GM19238 (cell line): ENCODE data around the gene CACNA2D4.

Experiments
- DNase-seq: peaks from one replicate; pipeline ENCODE4 v3.0.0; 2011; ENCODE audit warnings: low spot score; ENCODE audit not compliant: insufficient read length

CACNA2D4 gene

DNA sequence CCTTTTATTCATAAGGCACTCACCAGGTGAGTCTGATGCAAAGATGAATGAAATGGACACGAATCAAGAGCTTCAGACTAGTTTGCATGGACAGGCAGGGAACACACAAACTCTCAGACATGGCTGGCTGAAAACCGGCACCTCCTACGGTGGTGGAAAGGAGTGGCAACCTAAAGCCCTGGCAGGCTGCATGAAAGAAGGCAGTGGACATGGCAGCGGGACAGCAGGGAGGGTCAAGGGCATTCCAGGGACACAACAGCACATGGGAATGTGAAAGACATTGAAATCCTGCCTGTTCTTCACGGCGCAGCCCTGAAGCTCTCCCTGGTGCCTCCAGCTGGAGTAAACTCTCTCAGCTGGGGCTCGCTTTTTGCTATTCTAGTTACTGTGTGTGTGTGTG is 114.7 kb downstream of the CACNA2D4 start:
- DNase-seq: no peak

DNA sequence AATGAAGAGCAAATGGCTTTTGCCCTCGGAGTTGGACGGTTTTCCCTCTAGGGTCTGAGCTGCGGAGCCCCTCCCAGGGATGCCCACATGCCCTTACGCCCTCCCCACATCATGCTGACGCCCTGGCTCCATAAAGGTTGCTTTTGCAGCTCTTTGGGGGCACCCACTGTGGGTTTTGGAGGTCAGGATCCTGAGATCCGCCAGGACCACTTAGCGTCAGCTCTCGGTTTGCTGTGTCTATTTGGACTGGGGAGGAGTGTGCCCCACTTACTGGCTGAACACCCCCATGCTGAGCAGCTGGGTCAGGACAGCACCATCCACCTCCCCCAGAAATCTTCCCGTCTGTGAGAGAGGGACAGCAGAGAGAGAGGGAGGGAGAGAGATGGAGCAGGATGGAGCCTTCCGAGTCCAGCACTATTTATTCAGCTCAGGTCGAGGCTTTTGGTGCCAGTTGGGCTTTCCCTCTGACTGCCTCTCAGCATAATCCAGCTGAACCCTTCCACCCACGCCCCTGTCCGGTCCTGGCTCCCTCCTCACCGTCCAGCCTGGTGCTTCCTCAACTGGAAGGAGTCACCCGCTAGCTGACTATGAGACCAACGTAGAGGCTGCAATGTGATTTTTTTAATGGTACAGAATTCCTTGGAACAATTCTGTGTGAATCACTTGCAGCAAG is 117.0 kb downstream of the CACNA2D4 start:
- no peak for DNase-seq

DNA sequence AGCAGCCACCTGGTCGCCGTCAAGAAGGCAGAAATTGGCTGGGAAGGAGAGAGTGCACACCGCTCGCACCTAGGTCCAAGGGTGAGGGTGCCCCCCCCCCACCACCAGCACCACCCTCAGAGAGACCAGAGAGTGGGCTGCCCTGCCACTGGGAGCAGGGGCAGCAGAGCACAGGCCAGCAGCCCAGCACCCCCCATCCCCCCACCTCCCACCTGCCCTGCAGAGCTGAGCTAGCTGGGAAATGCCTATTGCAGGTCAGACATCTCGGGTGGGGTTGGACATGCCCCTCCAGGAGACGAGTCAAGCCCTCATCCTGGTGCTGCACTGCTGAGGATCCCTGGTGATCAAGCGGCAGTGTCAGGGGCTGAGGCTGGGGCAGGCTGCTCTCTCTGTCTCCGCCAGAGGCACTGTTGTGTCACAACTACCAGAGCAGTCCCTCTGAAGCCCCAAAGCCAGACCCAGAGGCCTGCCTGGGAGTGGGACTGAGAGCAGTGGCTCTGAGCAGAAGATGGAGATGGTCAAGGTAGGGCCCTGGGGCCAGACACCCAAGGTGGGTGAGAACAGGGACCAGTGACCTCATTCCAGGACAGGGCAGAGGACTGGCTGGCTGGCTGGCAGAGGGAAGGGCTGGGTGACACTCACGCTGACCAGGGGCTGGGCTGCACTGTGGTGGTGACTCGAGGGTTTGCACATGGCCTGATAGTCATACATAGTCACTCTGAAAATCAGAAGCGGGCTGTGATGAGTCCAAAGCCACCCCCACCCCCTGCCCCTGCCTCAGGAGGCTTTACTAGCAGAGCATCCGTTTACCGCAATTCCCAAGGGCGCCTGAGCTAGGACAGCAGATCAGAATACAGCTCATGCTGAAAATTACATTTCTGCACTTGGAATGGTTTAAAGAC is 117.8 kb downstream of the CACNA2D4 start:
- no peak for DNase-seq

GRCh38 chr12:1799882-1800400 is 118.5 kb downstream of the CACNA2D4 start:
- no peak for DNase-seq

GRCh38 chr12:1799051-1799881 is 119.2 kb downstream of the CACNA2D4 start:
- DNase-seq: no peak

- DNase-seq: no peak
Measured at GRCh38 chr12:1798641-1799020, 119.8 kb downstream of the CACNA2D4 start.

GRCh38 chr12:1797991-1798640 is 120.3 kb downstream of the CACNA2D4 start:
- no peak for DNase-seq

DNA sequence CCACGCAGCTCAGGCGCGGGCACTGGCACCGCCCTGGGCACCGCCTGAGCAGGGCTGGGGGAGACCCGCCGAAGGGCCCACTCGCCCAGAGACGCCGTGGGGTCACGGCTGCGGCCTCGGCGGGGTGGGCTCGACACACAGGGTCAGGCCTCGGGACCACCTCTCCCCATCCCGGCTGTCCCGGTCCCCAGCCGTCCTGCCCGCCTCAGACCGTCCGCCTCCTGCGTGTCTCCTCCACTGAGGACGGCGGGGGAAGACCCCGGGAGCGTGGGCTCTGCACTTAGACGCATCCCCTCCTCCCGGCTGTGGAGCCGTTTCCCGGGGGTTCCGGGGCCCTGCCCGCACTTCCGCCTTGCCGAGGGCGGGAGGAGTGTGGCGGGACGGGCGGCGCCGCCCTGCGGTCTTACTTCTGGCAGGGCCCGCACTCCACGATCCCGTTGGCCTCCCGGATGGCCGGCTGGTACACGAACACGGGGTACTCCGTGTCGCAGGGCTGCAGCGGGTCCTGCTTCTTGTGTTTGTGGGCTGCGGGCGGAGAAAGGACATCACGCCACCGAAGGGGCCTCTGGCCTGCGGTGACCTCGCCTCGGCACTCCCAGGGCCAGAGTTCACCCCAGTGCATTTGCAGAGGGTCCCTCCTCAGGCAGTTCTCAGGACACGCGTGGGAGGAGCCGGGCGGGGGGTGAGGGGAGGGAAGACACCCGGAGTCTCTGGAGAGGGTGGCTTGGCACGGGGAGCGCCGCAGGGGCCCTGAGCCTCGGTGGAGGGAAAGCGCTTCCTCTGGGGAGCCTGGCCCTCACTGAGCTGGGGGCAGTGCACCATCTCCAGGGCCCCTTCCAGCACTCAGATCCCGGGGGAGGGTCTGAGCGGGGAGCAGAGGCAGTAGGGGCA is 121.2 kb downstream of the CACNA2D4 start:
- no peak for DNase-seq

GRCh38 chr12:1796515-1797010 is 121.9 kb downstream of the CACNA2D4 start:
- DNase-seq: no peak

- peak; percentile 90 for DNase-seq
Measured at GRCh38 chr12:1795785-1796514, 122.5 kb downstream of the CACNA2D4 start.

DNA sequence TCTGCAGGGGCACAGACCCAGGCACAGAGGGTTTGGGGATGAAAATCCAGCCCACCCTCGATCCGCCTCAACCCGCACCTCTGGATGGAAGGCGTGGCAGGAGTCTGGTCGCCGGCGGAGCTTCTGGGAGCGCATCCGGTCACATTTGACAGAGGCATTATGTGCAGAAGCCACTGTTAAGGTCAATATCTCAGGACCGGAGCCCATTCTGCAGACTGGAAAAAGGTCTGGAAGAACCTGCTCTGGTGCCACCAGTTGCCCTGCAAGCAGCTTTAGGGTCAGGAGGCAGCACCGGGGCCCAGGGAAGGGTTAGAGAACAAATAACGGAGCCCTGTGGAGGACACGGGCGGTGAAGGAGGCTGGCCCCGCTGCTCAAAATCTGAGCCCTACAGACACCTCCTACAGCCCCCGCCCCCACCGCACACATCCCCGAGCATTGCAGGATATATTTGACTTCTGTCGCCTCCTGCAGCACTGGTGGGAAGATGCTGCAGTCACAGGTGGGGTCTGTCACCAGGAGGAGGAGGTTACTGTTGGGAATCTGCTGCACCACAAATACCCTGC is 123.1 kb downstream of the CACNA2D4 start:
- DNase-seq: no peak

- no peak for DNase-seq
Measured at GRCh38 chr12:1794440-1795090, 123.9 kb downstream of the CACNA2D4 start.

DNA sequence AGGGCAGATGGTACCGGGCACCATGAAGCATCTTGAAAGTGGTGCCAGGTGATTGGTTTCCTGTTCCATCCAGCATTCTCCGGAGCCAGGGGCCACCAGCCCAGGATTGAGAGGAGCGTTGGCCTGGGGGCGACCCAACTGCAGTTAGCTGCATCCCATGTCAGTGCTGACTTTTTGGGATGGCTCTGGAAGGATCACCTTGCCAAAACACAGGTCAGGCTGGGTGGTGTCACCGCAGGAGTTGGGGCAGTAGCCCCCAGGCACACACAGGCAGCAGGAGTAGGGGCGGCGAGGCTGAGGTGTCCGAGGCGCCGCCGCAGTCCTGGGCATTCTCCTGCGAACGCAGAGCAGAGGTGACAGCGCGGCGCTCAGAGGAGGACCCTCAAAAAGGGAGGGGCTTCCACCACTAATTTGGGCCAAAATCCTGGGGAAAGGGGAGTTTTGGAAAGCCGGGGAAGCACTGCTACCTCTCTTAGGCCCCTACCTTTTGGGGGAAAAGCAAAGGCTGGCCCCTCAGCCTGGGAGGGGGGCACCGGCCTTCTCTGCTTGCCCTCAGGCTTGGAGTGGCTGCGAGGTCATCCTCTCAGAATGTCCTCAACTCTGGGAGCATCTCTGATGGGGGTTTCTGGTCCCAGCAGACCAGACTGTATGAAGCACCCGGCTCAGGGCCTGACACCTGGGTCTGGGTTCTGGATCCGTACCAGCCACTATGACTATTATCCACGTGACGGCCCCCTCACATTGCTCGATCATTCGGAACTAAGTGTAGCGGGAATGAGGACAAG is 124.8 kb downstream of the CACNA2D4 start:
- no peak for DNase-seq

- no peak for DNase-seq
Measured at GRCh38 chr12:1792406-1792805, 126.0 kb downstream of the CACNA2D4 start.

- DNase-seq: peak; percentile 44
Measured at GRCh38 chr12:1791104-1791841, 127.2 kb downstream of the CACNA2D4 start.

GRCh38 chr12:1790444-1790843 is 128.0 kb downstream of the CACNA2D4 start:
- DNase-seq: no peak

DNA sequence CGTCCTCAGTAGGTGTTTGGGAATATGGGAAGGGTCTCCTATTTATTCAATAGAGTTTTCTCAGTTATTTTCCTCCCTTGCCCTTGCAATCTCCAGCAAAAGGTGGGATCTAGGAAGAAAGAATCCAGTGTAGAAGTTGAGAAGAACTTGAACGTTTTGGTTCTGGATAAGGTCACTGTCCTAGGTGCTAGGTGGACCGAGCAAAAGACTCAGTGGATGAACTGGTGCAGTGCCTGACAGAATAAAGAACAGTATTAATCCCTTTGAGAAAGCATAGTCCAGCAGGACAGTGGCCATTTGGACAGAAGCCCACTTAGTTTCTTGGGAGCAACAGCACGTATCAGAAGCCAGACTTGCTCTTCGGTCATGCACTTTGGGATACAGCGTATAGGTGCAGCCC is 130.7 kb downstream of the CACNA2D4 start:
- no peak for DNase-seq
